ENCODE results near the gene WFDC12. TPM values are rescaled to one million over a fixed set of nuclear protein-coding genes. Genes with fewer than 3 reads are reported as not detected.

The WFDC12 gene
- total RNA-seq, 1 donor from 2014 or later = not detected

DNA sequence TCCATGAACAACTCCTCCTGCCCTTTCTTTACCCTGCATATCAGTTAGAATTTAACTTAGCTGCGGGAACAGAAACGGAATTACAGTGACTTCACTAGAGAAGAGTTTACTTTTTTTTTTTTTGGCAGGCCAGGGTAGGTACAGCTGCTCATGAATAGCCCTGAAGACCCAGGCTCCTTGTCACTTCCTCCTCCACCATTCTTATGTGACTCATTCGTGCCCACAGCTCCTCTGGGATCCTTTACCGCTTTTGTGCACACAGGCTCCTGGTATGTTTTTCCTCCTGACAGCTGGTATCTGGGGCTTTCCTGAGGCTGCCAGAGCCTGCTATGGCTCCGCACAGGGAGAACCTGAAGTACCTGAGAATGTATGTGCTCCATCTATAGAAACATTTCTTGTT, 19.5 kb downstream of the WFDC12 start:
- intact Hi-C loops (cut with micrococcal nuclease) = no loop called here
- H3K9me3 Mint-ChIP-seq = no peaks in the 10 kb centered on the region
- DNase-seq = no peak
- POLR2A ChIA-PET = no interaction called here
- ATAC-seq (ENCODE audit: low read depth) = no peak
- CTCF ChIA-PET = interaction anchor here (1.5 kb wide), 1 partner anchor 9 kb away, joined by 3 read pairs; no protein-coding TSS in a partner anchor
- no peak overlapping the region for H3K4me3 Mint-ChIP-seq
- no peak overlapping the region for H3K27ac Mint-ChIP-seq
- TF ChIP-seq, protein P1, sequence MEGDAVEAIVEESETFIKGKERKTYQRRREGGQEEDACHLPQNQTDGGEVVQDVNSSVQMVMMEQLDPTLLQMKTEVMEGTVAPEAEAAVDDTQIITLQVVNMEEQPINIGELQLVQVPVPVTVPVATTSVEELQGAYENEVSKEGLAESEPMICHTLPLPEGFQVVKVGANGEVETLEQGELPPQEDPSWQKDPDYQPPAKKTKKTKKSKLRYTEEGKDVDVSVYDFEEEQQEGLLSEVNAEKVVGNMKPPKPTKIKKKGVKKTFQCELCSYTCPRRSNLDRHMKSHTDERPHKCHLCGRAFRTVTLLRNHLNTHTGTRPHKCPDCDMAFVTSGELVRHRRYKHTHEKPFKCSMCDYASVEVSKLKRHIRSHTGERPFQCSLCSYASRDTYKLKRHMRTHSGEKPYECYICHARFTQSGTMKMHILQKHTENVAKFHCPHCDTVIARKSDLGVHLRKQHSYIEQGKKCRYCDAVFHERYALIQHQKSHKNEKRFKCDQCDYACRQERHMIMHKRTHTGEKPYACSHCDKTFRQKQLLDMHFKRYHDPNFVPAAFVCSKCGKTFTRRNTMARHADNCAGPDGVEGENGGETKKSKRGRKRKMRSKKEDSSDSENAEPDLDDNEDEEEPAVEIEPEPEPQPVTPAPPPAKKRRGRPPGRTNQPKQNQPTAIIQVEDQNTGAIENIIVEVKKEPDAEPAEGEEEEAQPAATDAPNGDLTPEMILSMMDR (IDR thresholded peaks at IDR 0.05) = no peak
- H3K36me3 Mint-ChIP-seq (ENCODE audit: low read depth) = no peaks in the 10 kb centered on the region
- H3K27me3 Mint-ChIP-seq = peaks cover 33% of the 10 kb centered on the region
- H3K4me1 Mint-ChIP-seq = peaks cover 7% of the 10 kb centered on the region

DNA sequence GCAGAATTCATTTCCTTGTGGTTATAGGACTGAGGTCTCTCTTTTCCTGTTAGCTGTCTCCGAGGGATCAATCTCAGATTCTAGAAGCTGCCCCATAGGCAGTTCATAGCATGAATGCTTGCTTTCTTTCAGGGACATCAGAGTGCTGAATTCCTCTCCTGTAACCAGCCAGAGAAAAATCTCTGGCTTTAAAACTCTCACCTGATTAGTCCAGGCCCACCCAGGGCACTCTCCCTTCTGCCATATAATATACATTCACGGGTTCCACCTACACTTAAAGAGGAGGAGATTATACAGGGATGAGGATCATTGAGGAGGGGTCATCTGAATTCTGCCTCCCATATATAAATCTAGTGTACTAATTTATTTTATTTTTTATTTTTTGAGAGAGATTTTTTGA, 21.2 kb downstream of the WFDC12 start:
- ChIA-PET POLR2A (no interaction called here), CTCF (no interaction called here)
- Mint-ChIP-seq H3K4me3 (no peak overlapping the region), H3K4me1 (peaks cover 13% of the 10 kb centered on the region), H3K9me3 (no peaks in the 10 kb centered on the region), H3K27ac (no peak overlapping the region), H3K27me3 (peaks cover 44% of the 10 kb centered on the region), H3K36me3 (ENCODE audit: low read depth) (no peaks in the 10 kb centered on the region)
- intact Hi-C loops (cut with micrococcal nuclease) = no loop called here
- no peak for ATAC-seq (ENCODE audit: low read depth)
- TF ChIP-seq, protein P1 (IDR thresholded peaks at IDR 0.05) = no peak
- DNase-seq = no peak

DNA sequence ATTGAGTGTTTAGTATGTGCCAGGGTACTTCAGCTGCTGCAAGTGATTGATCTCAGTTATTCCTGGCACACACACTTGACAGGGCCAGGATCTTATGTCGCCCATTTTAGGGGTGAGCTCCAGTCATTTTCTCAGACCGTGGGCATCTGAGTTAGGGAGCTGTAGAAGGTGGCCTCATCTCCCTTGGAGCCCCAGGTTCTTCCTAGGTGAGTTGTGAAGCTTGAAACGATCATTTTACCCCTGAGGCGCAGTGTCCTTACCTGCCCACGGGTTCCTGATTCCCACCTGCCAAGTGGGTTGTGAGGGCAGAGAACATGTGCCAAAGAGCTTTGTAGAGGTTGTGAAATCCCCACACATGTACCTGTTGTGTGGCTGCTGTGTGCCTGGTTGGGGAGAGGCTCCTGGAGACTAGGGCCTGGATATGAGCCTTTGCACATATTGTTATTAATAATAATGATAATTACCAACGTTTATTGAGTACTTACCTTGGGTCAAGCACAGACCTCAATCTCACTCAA, 22.9 kb downstream of the WFDC12 start:
- Mint-ChIP-seq H3K4me3 (no peak overlapping the region), H3K27me3 (peaks cover 50% of the 10 kb centered on the region), H3K9me3 (no peaks in the 10 kb centered on the region), H3K36me3 (ENCODE audit: low read depth) (no peaks in the 10 kb centered on the region), H3K27ac (no peak overlapping the region), H3K4me1 (peaks cover 17% of the 10 kb centered on the region)
- no peak for DNase-seq
- no peak for ATAC-seq (ENCODE audit: low read depth)
- TF ChIP-seq, protein P1 (IDR thresholded peaks at IDR 0.05) = no peak
- POLR2A ChIA-PET = no interaction called here
- CTCF ChIA-PET = interaction anchor here (1.3 kb wide), 1 partner anchor 193 kb away, joined by 3 read pairs; no protein-coding TSS in a partner anchor
- intact Hi-C loops (cut with micrococcal nuclease) = no loop called here

GRCh38 chr20:45100563-45101245, 23.6 kb downstream of the WFDC12 start, which contains the start of gene KCNS1:
KCNS1 (minus strand) TSS chr20:45101127; CDS start chr20:45099236, 1,891 bp downstream.
- ChIA-PET CTCF (interaction anchor here (0.7 to 1.3 kb wide), 3 partner anchors 13 to 193 kb away, joined by 3 read pairs; no protein-coding TSS in a partner anchor), POLR2A (no interaction called here)
- Mint-ChIP-seq H3K27me3 (peaks cover 50% of the 10 kb centered on the region), H3K27ac (no peak within 1 kb of the TSS), H3K4me3 (no peak within 1 kb of the TSS), H3K36me3 (ENCODE audit: low read depth) (no peaks in the 10 kb centered on the region), H3K9me3 (no peaks in the 10 kb centered on the region), H3K4me1 (peaks cover 21% of the 10 kb centered on the region)
- ATAC-seq (ENCODE audit: low read depth) = no peak
- no peak for DNase-seq
- intact Hi-C loops (cut with micrococcal nuclease) = no loop called here
- TF ChIP-seq, protein P1 (IDR thresholded peaks at IDR 0.05) = no peak

- DNase-seq (no peak), ATAC-seq (ENCODE audit: low read depth) (no peak)
- TF ChIP-seq, protein P1 (IDR thresholded peaks at IDR 0.05) = no peak
- Mint-ChIP-seq H3K9me3 (no peaks in the 10 kb centered on the region), H3K4me3 (no peak overlapping the region), H3K4me1 (peaks cover 22% of the 10 kb centered on the region), H3K27ac (no peak overlapping the region), H3K27me3 (peaks cover 38% of the 10 kb centered on the region), H3K36me3 (ENCODE audit: low read depth) (no peaks in the 10 kb centered on the region)
- CTCF ChIA-PET = interaction anchor here (1.1 to 5.1 kb wide), 6 partner anchors 25 to 673 kb away, joined by 3 to 86 read pairs (median 16); no protein-coding TSS in a partner anchor
- intact Hi-C loops (cut with micrococcal nuclease) = loop anchor here (5.0 kb wide), 2 partner anchors 351 to 411 kb away; partner anchors contain the start of gene KCNK15
- POLR2A ChIA-PET = no interaction called here
Observed at GRCh38 chr20:45098103-45098773, 26.0 kb downstream of the WFDC12 start.

All from activated B cell treated with CpG ODN at 0.5 μM for 24 hours (primary cell).